AG09319 (cell line): ENCODE data around the gene SPATA12.

Experiments used
- DNase-seq: peaks from one replicate; pipeline ENCODE4 v3.0.0-alpha.2; 2010; ENCODE audit warnings: low read depth; ENCODE audit errors: extremely low read depth
- CTCF ChIP-seq: IDR thresholded peaks from 2 replicates; pipeline ENCODE4 v1.5.1; 2011; ENCODE audit warnings: low read depth, mild to moderate bottlenecking, inconsistent platforms, low read length, moderate library complexity

Gene SPATA12

GRCh38 chr3:57091521-57092273 is 31.2 kb downstream of the SPATA12 start:
- TF ChIP-seq CTCF, result no peak
- no peak for DNase-seq

GRCh38 chr3:57093489-57093888 is 33.0 kb downstream of the SPATA12 start:
- no peak for TF ChIP-seq CTCF
- no peak for DNase-seq

- no peak for TF ChIP-seq CTCF
- no peak for DNase-seq
Measured at GRCh38 chr3:57093971-57094535, 33.6 kb downstream of the SPATA12 start.

GRCh38 chr3:57094575-57094974 is 34.1 kb downstream of the SPATA12 start:
- DNase-seq, result no peak
- no peak for TF ChIP-seq CTCF

GRCh38 chr3:57095363-57095762 is 34.9 kb downstream of the SPATA12 start:
- DNase-seq, result no peak
- no peak for TF ChIP-seq CTCF

GRCh38 chr3:57097536-57097935 is 37.1 kb downstream of the SPATA12 start:
- TF ChIP-seq CTCF, result no peak
- no peak for DNase-seq

- no peak for DNase-seq
- no peak for TF ChIP-seq CTCF
Measured at GRCh38 chr3:57098418-57099310, 38.2 kb downstream of the SPATA12 start.
